NB4 (cell line): Measurements from ENCODE around the gene CDH4.

Source experiments
- DNase-seq: peaks from one replicate; pipeline ENCODE4 v3.0.0; 2010; ENCODE audit warnings: low read depth
- H3K4me3 ChIP-seq: one replicate; pipeline ENCODE4 v1.5.1; 2011; ENCODE audit warnings: mild to moderate bottlenecking, low read depth, low read length, moderate library complexity
- MYC ChIP-seq: IDR thresholded peaks from 2 replicates; pipeline ENCODE4 v1.6.1; 2011; ENCODE audit warnings: low read depth, low read length
- POLR2A ChIP-seq: IDR thresholded peaks from 2 replicates; pipeline ENCODE4 v1.6.1; 2011; ENCODE audit warnings: mild to moderate bottlenecking; ENCODE audit not compliant: insufficient read length; ENCODE audit errors: extremely low read depth
- TF ChIP-seq, protein P1 (sequence below): IDR thresholded peaks from one replicate; pipeline ENCODE4 v1.5.1; 2012; ENCODE audit warnings: low read depth, low read length
- TF ChIP-seq, protein P2 (sequence below): IDR thresholded peaks from 2 replicates; pipeline ENCODE4 v1.6.1; 2011; ENCODE audit warnings: low read depth, low read length

The CDH4 gene

DNA sequence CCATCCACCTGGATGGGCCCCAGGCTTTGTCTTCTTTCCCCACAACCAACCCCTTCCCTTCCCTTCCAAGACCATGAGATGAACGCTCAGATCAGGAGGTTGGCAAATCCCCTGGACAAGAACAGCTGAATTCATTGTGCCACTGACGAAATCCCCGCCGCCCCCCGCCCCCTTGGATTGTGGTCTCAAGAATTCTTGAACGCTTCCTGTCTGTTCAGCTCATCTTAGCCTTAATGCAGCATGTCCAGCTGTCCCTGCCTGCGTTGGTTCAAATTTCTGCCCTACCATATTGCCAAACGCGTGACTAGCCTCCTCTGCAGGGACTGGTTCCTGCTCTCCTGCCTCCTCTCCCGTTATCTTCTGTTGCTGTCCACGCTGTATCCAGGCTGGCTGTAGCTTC, 133.2 kb downstream of the CDH4 start:
- no peak for DNase-seq
- TF ChIP-seq, protein P1, sequence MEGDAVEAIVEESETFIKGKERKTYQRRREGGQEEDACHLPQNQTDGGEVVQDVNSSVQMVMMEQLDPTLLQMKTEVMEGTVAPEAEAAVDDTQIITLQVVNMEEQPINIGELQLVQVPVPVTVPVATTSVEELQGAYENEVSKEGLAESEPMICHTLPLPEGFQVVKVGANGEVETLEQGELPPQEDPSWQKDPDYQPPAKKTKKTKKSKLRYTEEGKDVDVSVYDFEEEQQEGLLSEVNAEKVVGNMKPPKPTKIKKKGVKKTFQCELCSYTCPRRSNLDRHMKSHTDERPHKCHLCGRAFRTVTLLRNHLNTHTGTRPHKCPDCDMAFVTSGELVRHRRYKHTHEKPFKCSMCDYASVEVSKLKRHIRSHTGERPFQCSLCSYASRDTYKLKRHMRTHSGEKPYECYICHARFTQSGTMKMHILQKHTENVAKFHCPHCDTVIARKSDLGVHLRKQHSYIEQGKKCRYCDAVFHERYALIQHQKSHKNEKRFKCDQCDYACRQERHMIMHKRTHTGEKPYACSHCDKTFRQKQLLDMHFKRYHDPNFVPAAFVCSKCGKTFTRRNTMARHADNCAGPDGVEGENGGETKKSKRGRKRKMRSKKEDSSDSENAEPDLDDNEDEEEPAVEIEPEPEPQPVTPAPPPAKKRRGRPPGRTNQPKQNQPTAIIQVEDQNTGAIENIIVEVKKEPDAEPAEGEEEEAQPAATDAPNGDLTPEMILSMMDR: no peak
- TF ChIP-seq MYC (no peak), POLR2A (no peak)
- TF ChIP-seq, protein P2, sequence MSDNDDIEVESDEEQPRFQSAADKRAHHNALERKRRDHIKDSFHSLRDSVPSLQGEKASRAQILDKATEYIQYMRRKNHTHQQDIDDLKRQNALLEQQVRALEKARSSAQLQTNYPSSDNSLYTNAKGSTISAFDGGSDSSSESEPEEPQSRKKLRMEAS: no peak
- no peak overlapping the region for H3K4me3 ChIP-seq

DNA sequence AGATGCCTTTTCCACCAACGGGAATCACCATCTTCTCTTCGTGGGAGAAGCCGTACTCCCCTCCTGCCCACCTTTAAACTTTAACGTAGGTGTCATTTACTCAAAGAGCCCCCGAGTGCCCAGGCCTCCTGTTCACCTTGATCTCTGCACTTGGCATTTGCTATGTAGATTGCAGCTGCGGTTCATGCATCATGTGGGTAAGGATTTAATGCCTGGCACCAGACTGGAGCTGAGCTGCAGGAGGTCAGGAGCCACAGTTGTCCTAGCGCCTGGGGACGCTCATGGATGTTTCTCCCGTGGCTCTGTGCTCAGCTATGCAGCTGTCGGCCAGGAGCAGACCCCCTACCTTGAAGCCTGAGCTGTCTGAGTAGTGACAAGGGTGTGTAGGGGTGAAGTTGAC, 133.7 kb downstream of the CDH4 start:
- no peak overlapping the region for H3K4me3 ChIP-seq
- DNase-seq: no peak
- TF ChIP-seq MYC: no peak
- TF ChIP-seq, protein P1: no peak
- TF ChIP-seq POLR2A: no peak
- TF ChIP-seq, protein P2: no peak

DNA sequence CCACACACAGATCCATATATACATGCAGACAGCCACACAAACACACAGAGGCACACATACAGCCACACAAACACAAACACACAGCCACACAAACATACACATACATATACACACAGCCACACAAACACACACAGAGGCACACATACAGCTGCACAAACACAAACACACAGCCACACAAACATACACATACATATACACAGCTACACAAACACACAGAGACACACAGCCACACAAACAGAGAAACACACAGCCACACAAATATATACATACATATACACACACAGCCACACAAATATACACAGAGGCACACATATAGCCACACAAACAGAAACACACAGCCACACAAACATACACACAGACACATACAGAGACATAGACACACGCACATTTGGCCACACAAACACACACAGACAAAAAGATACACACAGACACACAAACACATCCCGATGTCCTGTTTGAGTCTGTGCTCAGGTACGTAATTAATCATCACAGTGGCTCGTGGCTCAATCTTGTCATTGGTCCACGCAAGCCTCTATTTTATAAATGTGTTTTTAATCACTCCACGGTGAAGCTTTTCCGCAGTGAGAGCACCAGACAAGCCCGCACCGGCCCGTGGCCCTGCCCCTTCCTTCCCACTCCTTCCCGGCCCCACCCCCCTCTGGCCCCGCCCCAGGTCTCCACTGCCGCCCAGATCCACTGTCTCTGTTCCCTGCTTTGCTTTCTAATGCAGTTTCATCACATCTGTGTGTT, 135.3 kb downstream of the CDH4 start:
- DNase-seq: no peak
- TF ChIP-seq MYC: no peak
- TF ChIP-seq, protein P2: no peak
- TF ChIP-seq, protein P1: no peak
- no peak overlapping the region for H3K4me3 ChIP-seq

DNA sequence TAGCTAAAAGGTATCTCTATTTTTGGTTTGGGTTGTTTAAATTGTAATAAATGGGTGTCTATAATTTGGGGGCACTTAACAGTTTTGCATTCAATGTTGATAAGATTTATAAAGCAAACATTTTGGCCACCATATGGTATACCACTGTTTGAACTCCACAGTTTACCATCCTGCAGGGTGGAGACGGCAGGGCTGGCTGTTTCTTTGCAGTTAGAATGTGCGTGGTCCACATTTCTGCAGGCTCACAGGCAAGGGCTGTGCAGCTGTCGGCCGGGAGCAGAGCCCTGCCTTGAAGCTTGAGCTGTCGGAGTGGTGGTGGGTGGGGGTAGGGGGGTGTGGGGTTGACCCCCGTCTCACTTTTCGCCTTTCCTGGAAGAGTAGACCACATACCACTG, 135.9 kb downstream of the CDH4 start:
- H3K4me3 ChIP-seq: no peak overlapping the region
- no peak for TF ChIP-seq POLR2A
- TF ChIP-seq, protein P1: no peak
- DNase-seq: no peak

DNA sequence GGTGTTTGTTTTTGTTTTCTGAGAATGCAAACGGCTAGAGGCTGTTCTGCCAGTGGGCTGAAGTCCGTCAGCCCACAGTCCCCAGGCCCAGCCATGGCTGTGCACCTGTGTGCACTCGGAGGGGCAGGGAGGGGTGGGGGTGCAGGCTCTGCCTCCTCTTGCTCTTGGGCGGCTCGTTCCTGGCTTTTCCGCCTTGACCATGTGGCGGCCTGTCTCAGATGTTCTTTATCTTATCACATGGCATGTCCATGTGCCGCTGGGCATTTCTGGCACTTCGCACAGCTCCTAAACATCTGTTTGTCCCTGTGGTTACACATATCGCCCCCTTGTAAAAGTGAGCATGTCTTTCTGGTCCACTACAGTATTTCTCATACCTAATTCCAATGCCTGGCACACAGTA, 137.0 kb downstream of the CDH4 start:
- TF ChIP-seq POLR2A: no peak
- TF ChIP-seq, protein P2: no peak
- no peak for TF ChIP-seq MYC
- TF ChIP-seq, protein P1: no peak
- DNase-seq: no peak
- no peak overlapping the region for H3K4me3 ChIP-seq

DNA sequence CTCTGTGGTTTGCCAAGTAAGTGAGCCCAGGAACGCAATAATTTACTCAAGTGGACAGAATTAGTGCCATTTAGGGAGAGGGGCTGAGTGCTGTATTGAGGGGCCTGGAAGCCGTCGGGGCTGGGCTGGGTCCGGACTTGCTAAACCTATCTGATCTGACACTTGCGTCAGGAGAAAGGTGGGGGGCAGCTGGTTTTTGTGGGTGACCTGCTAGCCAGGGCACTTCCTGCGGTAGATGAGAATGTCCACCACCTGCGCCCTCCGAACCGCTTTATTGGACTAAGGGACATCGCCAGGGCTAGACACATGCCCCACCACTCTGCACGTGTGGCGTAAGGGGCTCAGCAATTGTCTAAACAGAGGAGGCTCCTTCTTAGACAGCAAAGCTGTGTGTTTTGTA, 139.1 kb downstream of the CDH4 start:
- no peak overlapping the region for H3K4me3 ChIP-seq
- no peak for DNase-seq
- TF ChIP-seq POLR2A (no peak), MYC (no peak)
- TF ChIP-seq, protein P1: no peak
- TF ChIP-seq, protein P2: no peak
